Neuronal stem cell (in vitro differentiated cells): ENCODE data around the gene TNIP1.

Experiments used
- DNase-seq: peaks from one replicate; pipeline ENCODE4 v3.0.0-alpha.2; 2013; ENCODE audit warnings: low spot score
- H2AFZ ChIP-seq: one replicate; pipeline ENCODE4 v1.6.1; 2013; ENCODE audit warnings: mild to moderate bottlenecking, low read length, inconsistent platforms
- H2AK5ac ChIP-seq: 2 replicates; pipeline ENCODE4 v1.6.1; 2013; ENCODE audit warnings: low read depth, mild to moderate bottlenecking, inconsistent platforms, low read length, moderate library complexity, mixed read lengths
- H2BK120ac ChIP-seq: 2 replicates; pipeline ENCODE4 v1.6.1; 2013; ENCODE audit warnings: low read depth, mild to moderate bottlenecking, inconsistent platforms, low read length, moderate library complexity, mixed read lengths
- H2BK12ac ChIP-seq: one replicate; pipeline ENCODE4 v1.6.1; 2013; ENCODE audit warnings: low read length, inconsistent platforms
- H2BK15ac ChIP-seq: 2 replicates; pipeline ENCODE4 v1.6.1; 2013; ENCODE audit warnings: mild to moderate bottlenecking, low read length, inconsistent platforms, mixed read lengths
- H2BK5ac ChIP-seq: one replicate; pipeline ENCODE4 v1.6.1; 2013; ENCODE audit warnings: inconsistent platforms, mild to moderate bottlenecking, low read length, moderate library complexity
- H3K14ac ChIP-seq: one replicate; pipeline ENCODE4 v1.6.1; 2013; ENCODE audit warnings: low read length, inconsistent platforms
- H3K18ac ChIP-seq: 2 replicates; pipeline ENCODE4 v1.6.1; 2013; ENCODE audit warnings: low read length, inconsistent platforms
- H3K23ac ChIP-seq: 2 replicates; pipeline ENCODE4 v1.6.1; 2013; ENCODE audit warnings: low read depth, mild to moderate bottlenecking, mixed read lengths, low read length, inconsistent platforms; ENCODE audit not compliant: poor library complexity
- H3K27ac ChIP-seq: replicated peaks from 3 replicates; pipeline ENCODE4 v1.5.1; 2013; ENCODE audit warnings: low read length, inconsistent platforms
- H3K27me3 ChIP-seq, 3 experiments: 2 replicates each; pipeline ENCODE4 v1.6.1; 2013; ENCODE audit warnings: low read length in 3 of 3, mild to moderate bottlenecking in 2 of 3, inconsistent platforms in 1 of 3, low read depth in 1 of 3, mixed read lengths in 1 of 3, moderate library complexity in 1 of 3; ENCODE audit not compliant: control insufficient read depth in 3 of 3, insufficient read depth in 3 of 3
- H3K36me3 ChIP-seq, 2 donors: replicated peaks in 1 of 2; 2 replicates each; pipeline ENCODE4 v1.6.1; 2013; ENCODE audit warnings: low read length in 2 of 2; ENCODE audit not compliant: control insufficient read depth in 2 of 2, insufficient read depth in 2 of 2
- H3K4ac ChIP-seq: 2 replicates; pipeline ENCODE4 v1.6.1; 2013; ENCODE audit warnings: inconsistent platforms, mild to moderate bottlenecking, low read length, moderate library complexity
- H3K4me1 ChIP-seq, 2 donors: 1 replicate in 1 of 2; 2 replicates in 1 of 2; pipeline ENCODE4 v1.6.1; 2013; ENCODE audit warnings: low read length in 2 of 2, low read depth in 1 of 2; ENCODE audit not compliant: control insufficient read depth in 2 of 2, insufficient read depth in 1 of 2
- H3K4me2 ChIP-seq: one replicate; pipeline ENCODE4 v1.6.1; 2013; ENCODE audit warnings: mild to moderate bottlenecking, low read length, inconsistent platforms; ENCODE audit not compliant: insufficient read depth, poor library complexity, severe bottlenecking
- H3K4me3 ChIP-seq, 2 donors: 2 replicates each; pipeline ENCODE4 v1.5.1; 2013; ENCODE audit warnings: low read length in 2 of 2, mild to moderate bottlenecking in 2 of 2, inconsistent platforms in 1 of 2, moderate library complexity in 1 of 2
- H3K79me1 ChIP-seq: one replicate; pipeline ENCODE4 v1.6.1; 2013; ENCODE audit warnings: low read depth, mild to moderate bottlenecking, inconsistent platforms, low read length, moderate library complexity
- H3K9ac ChIP-seq: one replicate; pipeline ENCODE4 v1.6.1; 2013; ENCODE audit warnings: mild to moderate bottlenecking, low read depth, low read length, inconsistent platforms; ENCODE audit not compliant: poor library complexity
- H3K9me3 ChIP-seq, 2 donors: replicated peaks in 1 of 2; 2 replicates each; pipeline versions ENCODE3 to v1.6.1; 2013; ENCODE audit warnings: low read length in 2 of 2, mild to moderate bottlenecking in 2 of 2, inconsistent platforms in 1 of 2, low read depth in 1 of 2, mixed read lengths in 1 of 2, moderate library complexity in 1 of 2; ENCODE audit not compliant: control insufficient read depth in 2 of 2, insufficient read depth in 1 of 2
- H4K8ac ChIP-seq: one replicate; pipeline ENCODE4 v1.6.1; 2013; ENCODE audit warnings: low read depth, mild to moderate bottlenecking, inconsistent platforms, low read length, moderate library complexity
- H4K91ac ChIP-seq: one replicate; pipeline ENCODE4 v1.6.1; 2013; ENCODE audit warnings: low read length, low read depth, mild to moderate bottlenecking, inconsistent platforms; ENCODE audit not compliant: poor library complexity
- WGBS, 2 donors: extraction: QIAGEN DNeasy Blood & Tissue Kit; methylation state at CpG; one replicate each; pipeline ENCODE4 v1.1.7; 2013; ENCODE audit warnings: missing lambda C conversion rate in 2 of 2, mixed read lengths in 1 of 2; ENCODE audit not compliant: insufficient read length in 2 of 2, insufficient replicate concordance in 1 of 2; ENCODE audit errors: extremely low coverage in 2 of 2; 5-methylcytosine and 5-hydroxymethylcytosine counted together

The TNIP1 gene

DNA sequence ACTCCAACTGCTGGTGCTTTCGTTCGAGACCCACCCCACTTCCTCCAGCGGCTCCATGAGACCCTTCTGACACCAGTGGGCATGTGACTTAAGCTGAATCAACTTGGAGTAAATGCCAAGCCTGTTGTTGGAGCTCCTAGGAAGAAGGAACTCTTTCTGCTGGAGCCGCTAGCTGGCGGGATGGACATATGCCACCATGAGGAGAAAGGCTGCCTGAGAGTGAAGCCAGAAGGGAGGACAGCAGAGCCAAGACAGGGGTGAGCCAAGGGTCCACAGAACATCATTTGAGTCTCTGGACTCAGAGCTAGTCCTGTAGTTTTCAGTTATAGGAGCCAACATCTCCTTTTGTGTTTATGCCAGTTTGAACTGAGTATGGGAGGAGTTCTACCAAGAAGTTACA lies 40.8 kb upstream of the TNIP1 start:
- peaks cover 16 to 90% of the 10 kb centered on the region in 2 donors for H3K36me3 ChIP-seq
- no peak overlapping the region for H2BK5ac ChIP-seq
- H2AK5ac ChIP-seq = no peak overlapping the region
- no peak overlapping the region for H3K27ac ChIP-seq
- no peak overlapping the region for H4K91ac ChIP-seq
- no peak overlapping the region for H2BK15ac ChIP-seq
- no peak overlapping the region for H3K4me2 ChIP-seq
- H3K4ac ChIP-seq = no peak overlapping the region
- H2BK120ac ChIP-seq = no peak overlapping the region
- H3K23ac ChIP-seq = no peak overlapping the region
- no peaks in the 10 kb centered on the region for H3K27me3 ChIP-seq
- no peak overlapping the region for H3K14ac ChIP-seq
- H3K79me1 ChIP-seq = no peaks in the 10 kb centered on the region
- H3K4me3 ChIP-seq = no peak overlapping the region
- H2BK12ac ChIP-seq = no peak overlapping the region
- H2AFZ ChIP-seq = no peak overlapping the region
- no peak overlapping the region for H3K18ac ChIP-seq
- no CpG with 5 or more reads among the region's 5 CpGs for WGBS, 2 donors
- no peak overlapping the region for H3K9ac ChIP-seq
- H3K4me1 ChIP-seq = peaks cover 4 to 7% of the 10 kb centered on the region in 2 donors
- DNase-seq = no peak
- no peaks in the 10 kb centered on the region for H3K9me3 ChIP-seq
- H4K8ac ChIP-seq = no peak overlapping the region

DNA sequence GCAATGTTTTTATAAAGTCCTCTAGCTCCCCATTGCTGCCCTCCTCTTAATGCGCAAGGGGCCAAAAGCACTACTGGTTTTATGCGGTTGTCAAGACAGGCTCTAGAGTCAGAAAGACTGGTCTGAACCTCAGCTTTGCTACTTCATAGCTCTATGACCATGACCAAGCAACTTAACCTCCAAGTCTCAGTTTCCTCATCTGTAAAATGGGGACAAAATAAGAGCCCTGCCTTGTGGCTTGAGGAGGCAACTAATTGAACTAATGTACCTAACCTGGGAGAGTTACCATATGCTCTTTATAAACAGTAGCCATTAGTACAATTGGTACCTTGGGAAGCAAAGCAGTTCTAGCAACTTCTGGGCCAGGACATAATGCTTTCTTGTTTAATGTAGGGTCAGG lies 40.3 kb upstream of the TNIP1 start:
- Histone ChIP-seq H3K23ac (no peak overlapping the region), H3K9ac (no peak overlapping the region), H3K18ac (no peak overlapping the region), H3K14ac (no peak overlapping the region), H3K4me3 (no peak overlapping the region), H4K8ac (no peak overlapping the region), H3K9me3 (no peaks in the 10 kb centered on the region), H2AFZ (no peak overlapping the region), H3K36me3 (peaks cover 18 to 93% of the 10 kb centered on the region in 2 donors), H3K4me1 (peaks cover 0 to 5% of the 10 kb centered on the region in 2 donors), H3K4me2 (no peak overlapping the region), H2BK15ac (no peak overlapping the region), H4K91ac (no peak overlapping the region), H2AK5ac (no peak overlapping the region), H3K27me3 (no peaks in the 10 kb centered on the region), H3K4ac (no peak overlapping the region), H2BK5ac (no peak overlapping the region), H3K27ac (no peak overlapping the region), H2BK120ac (no peak overlapping the region), H3K79me1 (no peaks in the 10 kb centered on the region), H2BK12ac (no peak overlapping the region)
- no peak for DNase-seq
- WGBS, 2 donors = no CpG with 5 or more reads among the region's 2 CpGs

DNA sequence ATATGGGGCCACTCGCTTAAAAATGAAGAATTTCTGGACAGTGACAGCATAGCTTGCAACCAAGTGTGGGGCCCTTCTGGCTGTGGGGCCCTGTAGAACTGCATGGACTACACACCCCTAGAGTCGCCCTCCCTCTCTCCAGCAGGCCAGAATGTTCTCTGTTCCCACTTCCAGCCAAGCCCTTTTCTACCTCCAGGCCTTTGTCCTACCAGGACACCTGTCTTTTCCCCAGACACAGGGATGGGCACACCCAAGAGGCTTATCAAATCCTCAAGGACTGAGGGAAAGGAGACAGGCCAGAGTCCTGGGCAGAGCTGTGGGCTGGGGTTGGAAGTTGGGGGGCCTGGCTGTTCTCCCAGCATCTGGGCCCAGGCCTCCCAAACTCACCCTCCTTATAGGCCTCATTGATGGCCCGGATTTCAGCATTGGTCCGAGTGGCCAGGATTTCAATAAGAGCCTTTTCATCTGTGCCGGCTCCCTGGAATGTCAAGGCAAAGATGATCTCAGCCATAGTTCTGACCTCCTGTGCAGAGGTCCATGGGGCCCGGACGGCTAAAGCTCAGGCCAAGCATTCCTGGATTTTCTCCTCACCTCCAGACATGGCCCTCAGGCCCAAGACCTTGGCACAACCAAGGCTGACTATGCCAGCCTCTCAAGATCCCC lies 38.2 kb upstream of the TNIP1 start:
- no peak overlapping the region for H3K4ac ChIP-seq
- no peak overlapping the region for H2AK5ac ChIP-seq
- H3K4me3 ChIP-seq = no peak overlapping the region
- H3K27me3 ChIP-seq = no peaks in the 10 kb centered on the region
- no peak overlapping the region for H2BK12ac ChIP-seq
- H3K9me3 ChIP-seq = no peaks in the 10 kb centered on the region
- peaks cover 0 to under 1% of the 10 kb centered on the region in 2 donors for H3K4me1 ChIP-seq
- H3K9ac ChIP-seq = no peak overlapping the region
- no peak overlapping the region for H3K23ac ChIP-seq
- DNase-seq = no peak
- peaks cover 19 to 80% of the 10 kb centered on the region in 2 donors for H3K36me3 ChIP-seq
- H3K27ac ChIP-seq = no peak overlapping the region
- WGBS, 2 donors = no CpG with 5 or more reads among the region's 7 CpGs
- H3K4me2 ChIP-seq = no peak overlapping the region
- no peaks in the 10 kb centered on the region for H3K79me1 ChIP-seq
- no peak overlapping the region for H2BK15ac ChIP-seq
- H4K8ac ChIP-seq = no peak overlapping the region
- H4K91ac ChIP-seq = no peak overlapping the region
- H3K18ac ChIP-seq = no peak overlapping the region
- H3K14ac ChIP-seq = no peak overlapping the region
- no peak overlapping the region for H2BK120ac ChIP-seq
- H2AFZ ChIP-seq = no peak overlapping the region
- no peak overlapping the region for H2BK5ac ChIP-seq

DNA sequence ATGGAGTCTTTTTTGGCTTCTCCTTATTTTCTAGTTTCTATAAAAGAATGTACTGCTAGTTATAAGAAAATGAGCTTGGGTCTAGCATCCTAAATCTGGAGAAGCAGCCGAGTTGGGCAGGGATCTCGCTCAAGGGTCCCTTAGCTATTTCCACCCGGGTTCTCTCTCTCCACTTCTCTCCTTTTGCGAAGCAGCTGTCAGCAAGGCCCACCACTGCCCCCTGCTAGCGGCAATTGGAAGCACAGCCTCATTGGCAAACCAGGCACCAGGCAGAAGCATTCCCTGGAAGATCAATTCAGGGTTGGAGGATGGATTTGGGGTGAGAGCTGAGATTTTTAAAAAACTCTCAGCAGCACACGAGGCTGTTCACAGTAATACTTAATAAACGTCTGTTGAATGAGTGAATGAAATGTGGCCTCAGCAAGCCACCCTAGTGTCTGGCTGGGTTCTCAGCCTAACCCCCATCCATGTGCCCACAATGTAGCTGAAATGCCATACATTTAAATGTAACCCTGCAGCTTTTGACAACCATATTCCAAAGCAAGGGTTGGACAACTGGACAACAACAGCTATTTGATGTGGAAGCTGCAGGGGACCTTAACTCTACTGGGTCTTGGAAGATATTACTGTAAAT lies 34.6 kb upstream of the TNIP1 start:
- Histone ChIP-seq H3K27ac (no peak overlapping the region), H3K79me1 (no peaks in the 10 kb centered on the region), H4K8ac (no peak overlapping the region), H3K36me3 (peaks cover 4 to 74% of the 10 kb centered on the region in 2 donors), H3K27me3 (no peaks in the 10 kb centered on the region), H3K23ac (no peak overlapping the region), H4K91ac (no peak overlapping the region), H3K4ac (no peak overlapping the region), H3K14ac (no peak overlapping the region), H2BK120ac (no peak overlapping the region), H3K4me1 (no peaks in the 10 kb centered on the region), H2BK5ac (no peak overlapping the region), H3K4me2 (no peak overlapping the region), H3K4me3 (no peak overlapping the region), H2BK15ac (no peak overlapping the region), H3K18ac (no peak overlapping the region), H2BK12ac (no peak overlapping the region), H2AK5ac (no peak overlapping the region), H3K9ac (no peak overlapping the region), H2AFZ (no peak overlapping the region), H3K9me3 (no peaks in the 10 kb centered on the region)
- DNase-seq = peak; percentile 45
- WGBS, 2 donors = no CpG with 5 or more reads among the region's 7 CpGs
